Measurements from ENCODE around the gene LMAN1L. TPM values are rescaled to one million over a fixed set of nuclear protein-coding genes. Genes with fewer than 3 reads are reported as not detected.

Gene LMAN1L
- total and polyA plus RNA-seq, 4 donors: 0.11 to 0.31 TPM; not detected in 2

- peak overlapping the region in 1 of 2 donors; percentile 0 for H3K27ac ChIP-seq (ENCODE audit: low read depth in 1 of 2, low read length in 1 of 2)
- peaks cover 0 to 8% (median 0%) of the 10 kb centered on the region in 5 donors for H3K4me1 ChIP-seq (ENCODE audit: control insufficient read depth in 5 of 5, insufficient read depth in 5 of 5, low read length in 5 of 5)
- DNase-seq: no peak
- WGBS, 2 donors: 72 to 82% methylated on average over 18 of the region's 18 CpGs
- no peaks in the 10 kb centered on the region for H3K9me3 ChIP-seq (ENCODE audit: control insufficient read depth in 4 of 4, insufficient read depth in 3 of 4, low read length in 3 of 4)
- H3K9ac ChIP-seq (ENCODE audit: insufficient read depth in 1 of 2, low read length in 2 of 2): no peak overlapping the region
- no peak overlapping the region for H3K4me3 ChIP-seq
- H3K36me3 ChIP-seq (ENCODE audit: control insufficient read depth in 4 of 4, insufficient read depth in 4 of 4, low read length in 4 of 4): peaks cover 0 to 6% (median 3%) of the 10 kb centered on the region in 4 donors
- H3K27me3 ChIP-seq (ENCODE audit: control insufficient read depth in 3 of 3, insufficient read depth in 3 of 3, low read length in 2 of 3): no peaks in the 10 kb centered on the region
- ATAC-seq (ENCODE audit: insufficient read depth, low FRiP score): peak; percentile 31
- no peak for TF ChIP-seq CTCF (IDR thresholded peaks at IDR 0.05; ENCODE audit: control extremely low read depth, extremely low read depth)
These were observed 4.4 kb upstream of the LMAN1L start for GRCh38 chr15:74808078-74808839.

- Histone ChIP-seq H3K4me3 (no peak overlapping the region), H3K9ac (ENCODE audit: insufficient read depth in 1 of 2, low read length in 2 of 2) (no peak overlapping the region), H3K27ac (ENCODE audit: low read depth in 1 of 2, low read length in 1 of 2) (no peak overlapping the region), H3K9me3 (ENCODE audit: control insufficient read depth in 4 of 4, insufficient read depth in 3 of 4, low read length in 3 of 4) (no peaks in the 10 kb centered on the region), H3K27me3 (ENCODE audit: control insufficient read depth in 3 of 3, insufficient read depth in 3 of 3, low read length in 2 of 3) (no peaks in the 10 kb centered on the region), H3K4me1 (ENCODE audit: control insufficient read depth in 5 of 5, insufficient read depth in 5 of 5, low read length in 5 of 5) (peaks cover 0 to 8% (median 0%) of the 10 kb centered on the region in 5 donors), H3K36me3 (ENCODE audit: control insufficient read depth in 4 of 4, insufficient read depth in 4 of 4, low read length in 4 of 4) (peaks cover 0 to under 1% (median 0%) of the 10 kb centered on the region in 4 donors)
- TF ChIP-seq CTCF (IDR thresholded peaks at IDR 0.05; ENCODE audit: control extremely low read depth, extremely low read depth): no peak
- ATAC-seq (ENCODE audit: insufficient read depth, low FRiP score) (no peak), DNase-seq (no peak)
- WGBS, 2 donors: 67 to 84% methylated on average over 4 of the region's 4 CpGs
These were observed 3.8 kb upstream of the LMAN1L start for GRCh38 chr15:74808840-74809229.

- no peaks in the 10 kb centered on the region for H3K9me3 ChIP-seq (ENCODE audit: control insufficient read depth in 4 of 4, insufficient read depth in 3 of 4, low read length in 3 of 4)
- H3K27me3 ChIP-seq (ENCODE audit: control insufficient read depth in 3 of 3, insufficient read depth in 3 of 3, low read length in 2 of 3): no peaks in the 10 kb centered on the region
- no peak for TF ChIP-seq CTCF (IDR thresholded peaks at IDR 0.05; ENCODE audit: control extremely low read depth, extremely low read depth)
- H3K36me3 ChIP-seq (ENCODE audit: control insufficient read depth in 4 of 4, insufficient read depth in 4 of 4, low read length in 4 of 4): no peaks in the 10 kb centered on the region
- peaks cover 0 to 8% (median 0%) of the 10 kb centered on the region in 5 donors for H3K4me1 ChIP-seq (ENCODE audit: control insufficient read depth in 5 of 5, insufficient read depth in 5 of 5, low read length in 5 of 5)
- DNase-seq: no peak
- H3K4me3 ChIP-seq: no peak overlapping the region
- WGBS, 2 donors: 80 to 88% methylated on average over 5 of the region's 5 CpGs
- ATAC-seq (ENCODE audit: insufficient read depth, low FRiP score): no peak
- H3K9ac ChIP-seq (ENCODE audit: insufficient read depth in 1 of 2, low read length in 2 of 2): no peak overlapping the region
- no peak overlapping the region for H3K27ac ChIP-seq (ENCODE audit: low read depth in 1 of 2, low read length in 1 of 2)
These were observed 3.4 kb upstream of the LMAN1L start for GRCh38 chr15:74809242-74809641.

All from lung (tissue), 12 donors.